ENCODE measurements around the gene ARHGAP6.
"Not testable (repeated sequence)": the region's sequence is repeated elsewhere in the genome, so short reads cannot be mapped to it uniquely, and the experiment has no call there.

The ARHGAP6 gene

DNA sequence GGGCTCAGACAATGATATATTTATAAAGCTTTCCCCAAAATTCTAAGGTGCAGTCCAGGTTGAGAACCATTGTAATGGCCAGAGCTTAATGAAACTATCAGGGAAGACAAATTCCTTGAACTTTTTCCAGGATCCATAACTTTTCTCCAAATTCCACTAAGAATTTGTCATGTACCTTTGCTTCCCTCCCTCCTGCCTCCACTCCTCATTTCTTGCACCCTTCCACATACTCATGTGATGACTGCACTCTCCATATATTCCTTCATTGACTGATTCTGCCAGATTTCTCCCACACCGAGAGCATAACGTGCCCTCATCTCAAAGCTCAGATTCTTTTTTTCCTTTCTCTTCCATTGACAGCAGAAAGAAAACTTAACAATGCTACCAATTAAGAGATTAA is 393.4 kb downstream of the ARHGAP6 start:
- DNase-seq = no peak

DNA sequence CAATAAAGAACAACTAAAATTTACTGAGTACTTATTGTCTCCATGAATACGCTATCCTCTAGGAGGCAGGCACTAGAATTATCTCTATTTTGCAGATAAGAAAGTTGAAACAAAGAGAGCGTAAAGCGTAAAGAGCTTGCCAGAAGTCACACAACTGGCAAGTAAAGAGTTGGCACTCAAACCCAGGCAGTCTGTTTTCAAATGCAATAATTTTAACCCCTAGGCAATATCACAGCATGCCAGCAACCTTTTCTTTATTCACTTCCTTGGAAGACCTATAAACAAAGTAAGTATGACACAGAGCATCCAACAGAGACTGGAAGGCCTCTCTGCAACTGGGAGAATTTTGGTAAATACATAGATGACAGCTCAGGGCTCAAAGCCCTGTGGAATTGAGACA is 395.7 kb downstream of the ARHGAP6 start:
- no peak for DNase-seq

DNA sequence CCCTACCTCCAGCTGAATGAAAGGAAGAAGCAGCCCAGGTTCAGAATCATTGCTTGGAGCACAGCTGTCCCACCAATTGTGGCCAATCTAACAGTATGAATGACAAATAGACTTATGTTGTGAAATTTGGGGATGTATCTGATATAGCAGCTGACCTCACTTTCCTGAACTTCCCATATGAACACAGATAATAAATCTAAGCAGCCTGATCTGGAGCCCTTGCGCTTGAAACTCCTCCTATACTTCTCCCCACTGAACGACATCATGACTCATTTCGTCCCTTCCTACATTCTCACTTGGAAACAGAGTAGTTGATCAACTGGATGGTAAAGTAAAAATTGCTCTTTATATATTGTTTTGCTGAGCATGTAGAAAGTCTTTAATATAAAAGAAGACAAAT is 396.7 kb downstream of the ARHGAP6 start:
- DNase-seq = no peak

DNA sequence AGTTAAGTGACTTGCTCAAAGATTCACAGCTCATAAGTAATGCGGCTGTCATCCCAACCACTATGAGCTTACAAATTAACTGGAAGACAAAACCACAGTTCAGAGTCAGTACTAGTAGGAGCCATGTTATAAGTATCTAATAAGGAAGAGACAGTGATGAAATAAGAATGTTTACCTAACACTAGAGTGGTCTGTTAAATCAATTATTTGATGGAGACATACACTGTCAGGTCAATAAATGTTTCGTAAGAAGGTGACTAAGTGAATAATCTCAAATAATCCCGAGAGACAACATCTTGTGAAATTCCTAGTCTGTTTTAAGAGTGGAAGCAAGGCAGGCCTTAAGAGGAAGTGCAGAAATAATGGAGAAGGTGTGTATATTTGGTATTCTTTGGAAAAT is 398.3 kb downstream of the ARHGAP6 start:
- no peak for DNase-seq

DNA sequence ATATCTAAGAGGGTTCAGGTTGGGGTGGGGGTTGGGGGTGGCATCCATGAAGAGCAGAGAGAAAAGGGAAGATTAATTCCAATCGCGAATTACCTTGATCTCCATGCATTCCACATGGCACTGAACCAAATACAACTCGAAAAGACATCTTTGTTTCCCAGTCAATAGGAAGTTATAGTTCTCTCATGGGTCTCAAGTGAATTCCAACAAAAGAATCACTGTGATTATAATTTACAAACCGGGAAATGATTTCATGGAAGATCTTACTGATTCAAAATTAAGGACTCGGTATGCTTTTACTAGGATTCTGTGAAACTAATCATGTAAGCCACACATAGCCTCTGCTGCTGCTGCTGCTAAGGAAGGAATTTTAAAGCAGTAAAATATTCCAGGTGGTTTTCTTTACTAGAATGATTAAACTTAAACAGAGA is 399.1 kb downstream of the ARHGAP6 start:
- DNase-seq = no peak

DNA sequence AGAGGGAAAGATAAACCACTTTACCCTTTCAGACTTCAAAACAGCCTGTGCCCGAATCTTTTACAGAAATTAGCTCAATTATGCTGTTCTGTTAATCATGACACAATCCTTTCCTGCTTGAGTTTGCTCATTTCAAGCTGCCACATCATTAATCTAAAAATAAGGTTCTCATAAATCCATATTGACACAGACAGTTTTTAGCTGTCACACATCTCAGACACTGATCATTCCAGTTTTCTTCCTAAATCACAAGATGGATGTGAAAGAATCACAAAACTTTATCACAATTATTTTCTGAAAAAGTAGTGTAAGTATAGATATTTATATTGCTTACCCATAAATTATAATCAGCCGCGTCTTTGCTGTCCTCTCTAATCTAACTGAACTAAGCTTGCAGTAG is 400.4 kb downstream of the ARHGAP6 start:
- no peak for DNase-seq

DNA sequence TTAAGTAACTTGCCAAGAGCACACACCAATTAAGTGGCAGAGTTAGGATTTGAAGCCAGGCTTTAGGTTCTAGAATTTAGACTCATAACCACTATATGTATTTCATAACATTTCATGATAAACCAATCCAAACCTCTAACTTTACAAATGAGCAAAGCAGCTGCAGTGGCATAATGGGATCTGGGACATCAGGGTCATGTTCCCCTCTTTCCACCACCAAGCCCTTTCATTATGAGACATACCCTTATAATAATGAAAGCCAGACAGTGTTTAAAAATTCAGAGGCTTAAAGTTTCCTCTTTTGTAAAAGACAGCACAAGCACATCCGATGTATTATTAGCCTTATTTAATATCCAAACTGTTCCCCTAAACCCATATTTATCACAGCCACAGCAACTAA is 400.8 kb downstream of the ARHGAP6 start:
- DNase-seq = no peak

DNA sequence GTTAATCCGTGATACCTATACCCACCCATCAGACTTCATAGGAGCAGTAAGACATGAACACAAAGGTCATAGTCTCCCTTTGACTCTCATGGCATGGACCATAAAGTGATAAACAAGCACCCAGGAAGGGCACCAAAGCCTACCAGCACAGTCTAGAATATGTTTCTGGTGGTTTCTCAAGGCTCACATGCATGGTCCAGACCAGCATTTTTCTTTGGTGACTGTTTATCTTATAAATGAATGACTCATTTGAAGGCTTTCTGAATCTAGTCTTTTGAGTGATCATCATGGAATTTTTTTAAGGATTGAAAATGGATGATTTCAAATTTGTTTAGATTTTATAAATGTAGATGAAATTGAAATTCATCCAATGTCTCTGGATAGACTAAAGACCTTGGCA is 404.5 kb downstream of the ARHGAP6 start:
- DNase-seq = no peak

DNA sequence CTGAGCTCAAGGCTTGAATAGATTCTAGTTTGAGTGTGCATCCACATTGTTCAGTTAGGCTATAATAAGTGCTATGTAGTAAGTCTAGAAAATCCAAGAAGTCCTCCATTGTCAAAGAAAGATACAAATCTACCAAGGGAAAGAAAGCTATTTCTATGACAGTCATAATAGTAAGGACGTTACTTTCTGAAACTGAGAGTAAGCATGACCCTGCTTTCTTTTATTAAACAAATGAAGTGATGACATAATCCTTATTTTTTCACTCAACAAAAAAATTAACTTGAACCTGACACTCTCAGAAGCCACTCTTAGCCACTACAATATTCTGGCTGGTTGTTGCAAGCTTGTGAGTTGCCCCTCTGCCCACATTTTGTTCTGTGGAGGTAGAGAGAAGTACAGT is 406.3 kb downstream of the ARHGAP6 start:
- no peak for DNase-seq

DNA sequence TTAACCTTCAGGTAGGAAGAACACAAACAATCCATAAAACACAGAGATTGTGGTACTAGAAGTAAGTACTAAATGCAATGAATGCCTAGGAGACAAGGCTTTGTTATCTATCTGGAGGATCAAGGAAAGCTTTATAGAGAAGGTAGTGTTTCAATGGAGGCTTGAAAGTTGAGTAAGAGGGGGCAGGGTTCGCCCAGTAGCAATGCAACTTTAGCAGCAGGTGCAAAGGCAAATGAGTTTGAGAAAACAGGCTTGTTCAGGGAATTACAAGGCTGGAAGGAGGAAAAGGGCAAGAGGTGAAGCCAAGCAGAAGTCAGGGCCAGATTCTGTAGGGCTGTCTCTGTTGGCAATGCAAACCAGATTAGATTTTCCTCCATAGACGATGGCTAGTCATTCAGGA is 408.0 kb downstream of the ARHGAP6 start:
- DNase-seq = no peak

DNA sequence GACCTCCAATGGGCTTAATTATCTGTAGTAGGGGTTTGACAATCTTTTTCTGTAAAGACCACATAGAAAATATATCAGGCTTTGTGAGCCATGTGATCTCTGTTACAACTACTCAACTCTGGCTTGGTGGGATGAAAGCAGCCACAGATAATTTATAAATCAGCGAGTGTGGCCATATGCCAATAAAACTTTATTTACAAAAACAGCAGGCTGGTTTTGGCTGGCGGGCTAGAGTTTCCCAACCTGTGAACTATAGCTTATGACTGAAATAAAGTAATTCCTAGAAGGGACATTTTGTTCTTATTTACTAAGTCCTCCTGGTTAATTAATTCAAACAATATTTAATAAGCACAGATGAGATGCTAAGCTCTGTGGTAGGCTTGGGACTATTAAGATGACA is 408.4 kb downstream of the ARHGAP6 start:
- DNase-seq = no peak

DNA sequence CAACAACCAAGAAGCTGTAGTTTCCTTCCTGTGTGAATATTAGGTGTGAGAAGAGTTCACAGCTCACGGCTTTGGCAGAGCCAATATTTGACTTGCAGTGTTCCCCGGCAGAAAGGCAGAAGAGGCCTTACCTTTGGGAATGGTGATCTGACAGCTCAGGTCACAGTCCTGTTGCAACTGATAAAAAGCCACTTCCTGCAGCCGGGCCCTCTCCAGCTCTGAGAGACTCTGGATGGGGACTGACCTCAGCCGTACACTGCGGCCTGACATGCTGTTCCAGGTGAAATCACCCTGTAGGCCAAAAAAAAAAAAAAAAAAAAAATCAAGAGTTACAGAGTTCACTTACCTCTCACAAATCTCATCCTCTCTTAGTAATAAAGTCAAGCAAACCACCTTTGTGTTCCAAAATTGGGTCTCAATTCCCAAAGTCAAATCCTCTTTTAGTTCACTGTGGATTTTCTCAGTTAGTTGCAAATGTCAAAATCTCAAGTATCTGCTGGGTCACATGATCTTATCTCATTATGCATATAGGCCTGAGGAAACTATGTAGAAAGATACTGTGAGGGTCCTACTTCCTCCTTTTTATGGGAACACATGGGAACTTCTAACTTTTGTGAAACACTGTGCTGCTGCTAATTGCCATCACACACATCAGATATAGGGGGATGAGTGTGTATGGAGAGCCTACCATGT is 411.2 kb downstream of the ARHGAP6 start:
- DNase-seq = no peak

DNA sequence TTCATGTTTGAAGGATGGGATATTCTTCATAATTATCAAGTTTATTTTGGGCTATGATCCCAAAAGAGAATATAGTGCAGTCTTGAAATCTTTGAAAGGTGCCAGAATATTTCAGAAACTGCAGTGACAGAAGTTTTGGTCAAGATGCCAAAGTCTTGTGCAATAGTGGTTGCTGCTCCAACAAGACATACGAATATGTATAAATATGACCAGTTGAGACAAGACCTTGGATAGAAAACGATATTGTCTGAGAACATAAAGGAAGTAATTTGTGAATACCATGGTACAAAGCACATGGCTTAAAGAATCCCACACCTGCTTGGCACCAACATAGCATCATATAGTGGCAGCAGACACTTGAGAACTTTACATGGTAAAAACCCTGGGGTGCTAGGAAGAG is 421.1 kb downstream of the ARHGAP6 start:
- DNase-seq = no peak

DNA sequence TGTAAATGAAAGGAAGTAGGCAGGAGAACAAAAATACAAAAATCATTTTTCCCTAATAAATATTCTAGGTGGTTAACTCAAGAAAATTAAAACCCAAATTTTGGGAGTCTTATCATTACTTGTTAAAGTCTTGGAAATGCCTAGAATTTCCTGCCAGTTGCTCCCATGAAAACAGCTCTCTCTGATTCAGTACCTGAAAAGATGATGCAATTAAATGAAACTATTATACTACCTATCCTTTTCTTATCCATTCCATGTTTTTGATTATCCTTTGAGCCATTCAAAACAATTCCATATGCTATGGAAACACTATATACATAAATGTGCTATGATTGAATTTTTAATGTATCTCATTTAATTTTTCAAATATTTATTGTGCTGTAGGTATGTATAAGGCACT is 423.0 kb downstream of the ARHGAP6 start:
- no peak for DNase-seq

DNA sequence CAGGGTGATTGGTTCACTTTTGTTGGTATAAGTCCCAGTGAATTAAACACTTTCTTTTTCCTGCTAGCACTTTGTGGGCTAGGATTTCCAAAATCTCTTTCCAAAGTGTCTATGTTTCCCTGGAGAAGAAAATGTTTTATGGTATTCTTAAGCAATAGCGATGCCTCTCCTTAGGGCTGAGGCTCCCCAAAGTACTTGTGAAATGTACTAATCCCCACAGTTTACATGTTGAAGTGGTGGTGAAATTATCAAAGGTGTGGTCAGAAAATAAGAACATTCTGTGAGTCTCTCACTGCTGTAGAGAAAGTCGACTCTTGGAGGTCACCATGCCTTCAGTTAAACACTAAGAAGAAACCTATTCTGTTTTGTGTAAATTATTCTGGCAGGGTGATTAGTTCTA is 424.0 kb downstream of the ARHGAP6 start:
- DNase-seq = no peak

DNA sequence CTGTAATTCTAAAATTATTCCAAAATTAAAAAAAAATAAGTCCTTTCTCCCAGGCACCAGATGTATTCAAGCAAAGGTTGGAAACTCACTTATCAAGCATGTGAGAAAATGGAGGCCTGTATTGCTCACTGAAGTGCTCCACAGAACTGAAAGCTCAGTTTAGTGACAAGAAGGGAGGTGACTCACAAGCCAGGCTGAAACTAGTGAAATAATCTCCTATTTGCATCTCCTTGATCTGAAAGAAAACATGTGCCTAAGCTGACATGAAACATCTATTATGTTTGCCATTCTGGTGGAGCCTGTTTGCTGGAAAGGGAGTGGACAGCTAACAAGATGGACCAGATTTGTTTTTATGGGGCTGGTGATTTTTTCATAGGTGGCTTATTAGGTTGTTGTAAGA is 426.5 kb downstream of the ARHGAP6 start:
- DNase-seq = no peak

DNA sequence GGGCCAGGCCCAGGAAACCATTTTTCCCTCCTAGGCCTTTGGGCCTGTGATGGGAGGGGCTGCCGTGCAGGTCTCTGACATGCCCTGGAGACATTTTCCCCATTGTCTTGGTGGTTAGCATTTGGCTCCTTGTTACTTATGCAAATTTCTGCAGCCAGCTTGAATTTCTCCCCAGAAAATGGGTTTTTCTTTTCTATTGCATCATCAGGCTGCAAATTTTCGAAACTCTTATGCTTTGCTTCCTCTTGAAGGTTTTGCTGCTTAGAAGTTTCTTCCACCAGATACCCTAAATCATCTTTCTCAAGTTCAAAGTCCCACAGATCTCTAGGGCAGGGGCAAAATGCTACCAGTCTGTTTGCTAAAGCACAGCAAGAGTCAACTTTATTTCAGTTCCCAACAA is 430.3 kb downstream of the ARHGAP6 start:
- not testable (repeated sequence) for DNase-seq

DNA sequence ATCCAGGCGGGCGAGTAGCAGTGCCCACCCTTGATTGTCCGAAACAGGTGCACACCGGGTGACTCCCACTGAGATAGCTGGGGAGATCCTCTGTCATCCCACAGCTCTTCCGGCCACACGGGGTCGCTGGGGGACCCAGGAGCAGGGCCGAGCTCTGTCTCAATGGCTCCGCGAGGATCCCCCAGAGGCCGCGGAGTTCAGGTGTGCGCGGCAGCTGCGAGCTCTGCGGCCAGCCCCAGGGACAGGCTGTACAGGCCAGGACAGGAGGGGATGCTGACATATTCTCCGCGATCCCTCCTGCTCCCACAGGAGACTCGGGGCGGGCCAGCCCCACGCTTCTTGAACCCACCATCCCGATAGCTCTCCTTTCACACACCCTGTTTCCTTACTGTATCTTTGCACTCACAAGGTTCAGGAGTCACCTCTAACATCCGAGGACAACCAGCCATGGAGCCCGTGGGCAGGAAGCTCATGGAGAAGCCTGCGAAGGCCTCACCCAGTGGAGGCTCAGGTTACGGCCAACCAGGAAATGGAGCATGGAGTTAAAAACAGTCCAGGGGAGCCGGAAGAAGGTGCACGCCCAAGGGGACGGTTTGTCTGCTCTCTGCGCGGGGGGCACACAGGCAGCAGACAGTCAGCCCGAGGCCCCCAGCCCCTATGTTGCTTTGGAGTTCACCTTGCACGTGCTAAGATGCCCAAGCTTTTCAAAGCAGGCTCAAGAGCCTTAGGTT is 450.4 kb downstream of the ARHGAP6 start:
- DNase-seq = no peak

DNA sequence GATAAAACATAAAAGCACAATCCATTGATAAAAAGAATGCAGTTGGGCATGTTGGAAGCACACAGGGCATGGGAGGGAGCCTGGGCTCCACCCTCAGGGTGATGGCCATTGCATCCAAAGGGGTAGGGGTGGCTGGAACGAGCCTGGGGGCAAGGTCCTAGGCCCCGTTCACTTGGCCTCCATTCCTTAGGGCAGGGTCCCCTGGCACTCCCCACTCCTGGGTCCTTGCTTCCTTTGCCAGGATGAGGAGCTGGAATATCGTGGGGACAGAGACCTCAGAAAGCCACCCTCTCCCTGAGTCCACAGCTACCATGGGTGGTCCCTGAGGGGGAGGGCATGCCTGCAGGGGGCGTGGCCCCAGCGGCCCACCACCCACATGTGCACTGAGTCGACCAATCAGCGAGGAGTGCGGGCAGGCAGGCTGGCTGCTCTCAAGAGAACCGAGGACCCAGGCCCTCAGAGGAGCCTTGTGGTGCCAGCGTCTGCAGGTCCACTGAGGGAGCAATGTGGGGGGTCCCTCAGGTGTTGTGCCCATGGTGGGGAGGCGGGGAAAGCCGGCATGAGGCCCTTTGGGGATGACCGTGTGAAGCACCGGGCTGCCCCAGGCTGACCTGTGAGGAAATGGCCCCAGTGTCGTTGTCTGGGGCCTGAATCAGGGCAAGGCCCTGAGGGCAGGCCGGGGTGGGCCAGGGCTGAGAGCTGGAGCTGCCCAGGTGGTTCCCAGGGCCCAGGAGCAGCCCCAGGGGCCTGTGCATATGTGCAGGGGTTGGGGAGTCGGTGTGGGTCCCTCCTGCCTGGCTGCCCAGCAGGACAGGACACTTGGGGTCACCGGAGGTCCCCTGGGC is 451.2 kb downstream of the ARHGAP6 start:
- DNase-seq = no peak

DNA sequence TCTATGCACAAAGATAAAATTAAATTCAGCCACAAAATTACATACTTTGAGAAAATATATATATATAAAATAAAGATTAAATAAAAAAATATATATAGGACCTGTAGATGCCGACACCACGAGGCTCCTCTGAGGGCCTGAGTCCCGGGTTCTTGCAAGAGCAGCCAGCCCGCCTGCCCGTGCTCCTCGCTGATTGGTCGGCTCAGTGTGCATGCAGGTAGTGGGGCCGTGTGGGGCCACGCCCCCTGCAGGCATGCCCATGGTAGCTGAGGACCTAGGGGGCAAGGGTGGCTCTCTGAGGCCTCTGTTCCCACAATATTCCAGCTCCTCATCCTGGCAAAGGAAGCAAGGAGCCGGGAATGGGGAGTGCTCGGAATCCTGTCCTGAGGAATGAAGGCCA is 453.0 kb downstream of the ARHGAP6 start:
- DNase-seq = no peak

DNA sequence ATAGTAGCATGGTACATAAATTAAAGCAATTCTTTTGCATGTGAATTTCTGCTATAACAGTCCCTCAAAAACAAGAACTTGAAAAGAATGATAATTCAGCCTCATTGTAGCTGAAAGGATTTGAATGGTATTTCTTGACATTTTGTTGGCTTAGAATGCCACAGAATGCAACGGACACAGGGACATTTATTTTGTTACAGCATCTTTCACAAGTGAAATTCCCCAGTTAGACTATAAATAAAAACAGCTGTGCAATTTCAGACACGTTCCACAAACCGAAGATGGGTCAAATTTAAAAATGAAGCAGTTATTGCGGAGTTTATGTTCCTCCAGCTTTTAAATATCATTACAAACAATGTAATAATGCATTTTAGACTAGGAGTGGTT is 455.3 kb downstream of the ARHGAP6 start:
- DNase-seq = no peak

DNA sequence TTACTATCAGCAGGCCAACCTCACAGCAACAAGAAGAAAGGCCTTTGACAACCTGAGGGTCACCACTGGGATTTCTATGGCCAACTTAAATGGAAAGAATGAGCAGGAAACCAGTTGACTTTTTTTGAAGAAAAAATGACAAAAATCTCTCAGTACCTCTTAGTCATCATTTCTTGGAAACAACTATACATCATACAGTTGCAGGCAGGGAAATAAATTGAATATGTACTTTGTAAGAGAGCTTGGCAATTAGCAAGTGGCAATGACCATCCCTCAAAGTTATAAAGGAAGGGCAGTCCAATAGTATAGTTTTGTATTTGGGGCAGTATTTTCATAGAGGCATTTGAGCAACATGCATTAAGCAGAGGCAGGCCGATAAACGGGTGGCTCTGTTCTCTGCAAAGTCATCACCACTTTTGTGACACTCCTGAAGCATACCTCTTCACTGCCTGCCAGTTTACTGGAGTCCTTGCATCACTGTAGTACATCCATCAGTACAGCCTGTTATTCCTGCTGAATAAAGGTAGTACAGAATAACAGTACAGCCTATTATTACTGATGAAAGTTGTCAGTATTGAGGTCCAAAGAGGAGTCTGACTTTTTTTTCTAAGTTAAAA is 455.8 kb downstream of the ARHGAP6 start:
- DNase-seq = no peak

DNA sequence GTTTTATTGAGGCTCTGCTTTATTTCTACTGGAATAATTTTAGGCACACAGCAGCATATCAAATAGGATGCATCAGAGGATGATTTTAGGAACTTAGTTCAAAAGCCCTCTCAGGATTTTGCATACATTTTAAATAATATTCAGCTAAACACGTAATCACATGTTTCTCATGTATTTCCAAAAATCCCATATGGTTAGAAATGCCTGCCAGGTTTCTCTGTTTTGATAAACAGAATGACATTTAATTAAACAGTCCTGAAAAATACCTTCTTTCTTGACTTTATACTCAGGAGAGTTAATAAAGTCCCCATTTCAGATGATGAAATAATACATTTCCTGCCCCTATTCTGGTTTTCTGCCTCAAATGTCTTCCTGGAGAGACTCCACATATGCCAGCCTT is 459.0 kb downstream of the ARHGAP6 start:
- no peak for DNase-seq

DNA sequence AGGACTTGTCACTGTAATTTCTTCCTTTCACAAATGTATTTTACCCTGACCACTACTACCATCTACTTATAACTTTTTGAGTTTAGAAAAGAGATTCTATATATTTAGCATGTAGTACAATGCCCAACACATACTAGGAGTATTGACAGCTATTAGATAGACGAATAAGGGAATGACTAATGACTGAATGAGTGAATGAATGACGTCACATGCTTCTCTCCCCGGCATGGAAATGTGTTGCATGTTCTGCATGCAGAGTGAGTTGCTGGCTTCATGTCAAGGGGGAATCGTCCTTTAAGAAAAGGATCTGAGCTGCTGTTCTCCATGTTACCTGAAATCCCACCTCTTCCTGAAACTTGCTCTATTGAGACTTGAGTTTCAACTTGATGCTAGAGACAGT is 459.9 kb downstream of the ARHGAP6 start:
- DNase-seq = no peak

All from NCI-H1930 (cell line).